ENCODE data around the gene CHST8. TPM values are rescaled to one million over a fixed set of nuclear protein-coding genes. Genes with fewer than 3 reads are reported as not detected.

Gene CHST8
- total and polyA plus RNA-seq, 8 donors, result 0.23 to 25.5 TPM; not detected in 6

DNA sequence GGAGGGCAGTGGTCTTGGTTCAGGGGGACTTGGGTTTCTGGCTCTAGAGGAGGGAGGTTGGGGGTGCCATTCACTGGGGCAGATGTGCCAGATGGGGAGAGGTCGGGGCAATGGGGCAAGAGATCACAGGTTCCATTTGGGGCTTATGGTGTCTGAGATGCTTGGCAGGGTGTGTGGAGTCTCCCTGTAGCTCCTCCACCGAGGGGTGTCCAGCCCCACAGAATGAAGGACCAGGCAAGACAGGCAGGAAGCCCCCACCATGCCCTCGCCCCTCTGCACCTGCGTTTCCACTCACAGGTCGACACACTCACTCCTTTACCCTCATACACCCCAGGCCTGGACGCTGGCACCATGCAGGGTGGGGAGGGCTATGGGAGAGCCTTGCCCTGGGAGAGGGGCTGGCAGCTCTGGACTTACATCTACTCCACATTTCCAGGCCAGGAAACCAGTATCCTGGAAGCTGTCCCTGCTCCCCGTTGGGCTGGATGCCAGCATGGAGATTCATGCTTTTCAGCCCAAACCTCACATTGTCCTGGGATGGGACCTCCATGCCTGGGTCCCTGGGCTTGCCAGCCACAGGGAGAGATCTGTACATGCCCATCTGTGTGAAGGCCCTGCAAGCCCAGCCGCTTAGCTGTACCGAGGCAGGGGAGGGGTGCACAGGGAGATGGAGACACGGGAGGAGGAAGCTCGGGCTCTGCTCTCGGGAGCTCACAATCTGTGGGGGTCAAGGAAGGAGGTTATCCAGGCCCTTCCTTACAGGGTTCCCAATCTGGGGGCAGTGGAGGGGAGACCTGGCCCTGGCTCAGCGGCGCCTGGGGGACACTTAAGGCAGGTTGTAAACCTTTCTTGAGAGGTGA, 77.1 kb downstream of the CHST8 start:
- H3K27ac ChIP-seq, result no peak overlapping the region
- no peaks in the 10 kb centered on the region for H3K4me1 ChIP-seq
- H3K36me3 ChIP-seq, result no peaks in the 10 kb centered on the region
- H3K27me3 ChIP-seq, result peaks cover 0 to 42% (median 0%) of the 10 kb centered on the region in 3 donors
- no peak overlapping the region for H3K4me3 ChIP-seq
- DNase-seq, result no peak
- no peaks in the 10 kb centered on the region for H3K9me3 ChIP-seq
- WGBS, 5 donors, result 71 to 78% (median 76%) methylated on average over 7 to 14 of the region's 14 CpGs
- intact Hi-C loops (cut with DNase I; ENCODE audit: low total_unique reads), result no loop called here
- TF ChIP-seq EP300 (IDR thresholded peaks at IDR 0.05) (no peak), POLR2A (IDR thresholded peaks at IDR 0.05) (no peak), POLR2AphosphoS5 (IDR thresholded peaks at IDR 0.05) (no peak)
- TF ChIP-seq, protein P1, sequence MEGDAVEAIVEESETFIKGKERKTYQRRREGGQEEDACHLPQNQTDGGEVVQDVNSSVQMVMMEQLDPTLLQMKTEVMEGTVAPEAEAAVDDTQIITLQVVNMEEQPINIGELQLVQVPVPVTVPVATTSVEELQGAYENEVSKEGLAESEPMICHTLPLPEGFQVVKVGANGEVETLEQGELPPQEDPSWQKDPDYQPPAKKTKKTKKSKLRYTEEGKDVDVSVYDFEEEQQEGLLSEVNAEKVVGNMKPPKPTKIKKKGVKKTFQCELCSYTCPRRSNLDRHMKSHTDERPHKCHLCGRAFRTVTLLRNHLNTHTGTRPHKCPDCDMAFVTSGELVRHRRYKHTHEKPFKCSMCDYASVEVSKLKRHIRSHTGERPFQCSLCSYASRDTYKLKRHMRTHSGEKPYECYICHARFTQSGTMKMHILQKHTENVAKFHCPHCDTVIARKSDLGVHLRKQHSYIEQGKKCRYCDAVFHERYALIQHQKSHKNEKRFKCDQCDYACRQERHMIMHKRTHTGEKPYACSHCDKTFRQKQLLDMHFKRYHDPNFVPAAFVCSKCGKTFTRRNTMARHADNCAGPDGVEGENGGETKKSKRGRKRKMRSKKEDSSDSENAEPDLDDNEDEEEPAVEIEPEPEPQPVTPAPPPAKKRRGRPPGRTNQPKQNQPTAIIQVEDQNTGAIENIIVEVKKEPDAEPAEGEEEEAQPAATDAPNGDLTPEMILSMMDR (IDR thresholded peaks at IDR 0.05), result no peak

DNA sequence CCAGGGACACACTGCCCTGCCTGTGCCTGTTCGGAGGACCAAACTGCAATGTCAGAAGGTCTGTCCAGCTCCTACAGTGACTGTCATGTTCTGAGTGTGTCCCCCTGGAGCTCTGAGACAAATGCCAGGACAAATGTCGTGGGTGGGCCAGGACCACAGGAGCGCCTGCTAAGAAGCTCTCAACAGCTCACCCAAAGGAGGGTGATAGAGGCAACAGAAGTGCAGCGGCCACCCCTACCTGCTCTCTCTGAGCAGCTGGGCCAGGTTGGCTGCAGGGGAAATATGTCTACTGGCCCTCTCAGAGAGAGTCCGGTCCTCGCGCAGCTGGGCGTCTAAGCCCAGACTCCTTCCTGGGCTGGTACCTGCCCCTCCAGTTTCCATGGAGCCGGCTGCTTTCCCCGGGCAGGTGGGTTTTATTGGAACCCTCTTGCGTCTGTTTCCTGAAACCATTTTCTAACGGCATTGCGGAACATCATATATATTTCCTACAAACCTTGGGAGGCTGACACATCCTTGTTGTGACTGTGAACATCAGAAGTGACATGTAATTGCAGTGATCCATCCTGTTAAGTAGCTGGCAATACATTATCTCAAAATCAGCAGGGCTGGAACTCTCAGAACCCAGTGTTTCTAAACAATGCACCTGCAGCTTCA, 78.1 kb downstream of the CHST8 start:
- no peak overlapping the region for H3K27ac ChIP-seq
- peaks cover 0 to 42% (median 0%) of the 10 kb centered on the region in 3 donors for H3K27me3 ChIP-seq
- no peaks in the 10 kb centered on the region for H3K4me1 ChIP-seq
- no peak overlapping the region for H3K4me3 ChIP-seq
- intact Hi-C loops (cut with DNase I; ENCODE audit: low total_unique reads), result no loop called here
- TF ChIP-seq, protein P1 (IDR thresholded peaks at IDR 0.05), result no peak
- TF ChIP-seq POLR2A (IDR thresholded peaks at IDR 0.05) (no peak), EP300 (IDR thresholded peaks at IDR 0.05) (no peak), POLR2AphosphoS5 (IDR thresholded peaks at IDR 0.05) (no peak)
- no peaks in the 10 kb centered on the region for H3K9me3 ChIP-seq
- H3K36me3 ChIP-seq, result no peaks in the 10 kb centered on the region
- WGBS, 5 donors, result 82 to 88% (median 87%) methylated on average over 12 to 13 of the region's 13 CpGs
- no peak for DNase-seq

DNA sequence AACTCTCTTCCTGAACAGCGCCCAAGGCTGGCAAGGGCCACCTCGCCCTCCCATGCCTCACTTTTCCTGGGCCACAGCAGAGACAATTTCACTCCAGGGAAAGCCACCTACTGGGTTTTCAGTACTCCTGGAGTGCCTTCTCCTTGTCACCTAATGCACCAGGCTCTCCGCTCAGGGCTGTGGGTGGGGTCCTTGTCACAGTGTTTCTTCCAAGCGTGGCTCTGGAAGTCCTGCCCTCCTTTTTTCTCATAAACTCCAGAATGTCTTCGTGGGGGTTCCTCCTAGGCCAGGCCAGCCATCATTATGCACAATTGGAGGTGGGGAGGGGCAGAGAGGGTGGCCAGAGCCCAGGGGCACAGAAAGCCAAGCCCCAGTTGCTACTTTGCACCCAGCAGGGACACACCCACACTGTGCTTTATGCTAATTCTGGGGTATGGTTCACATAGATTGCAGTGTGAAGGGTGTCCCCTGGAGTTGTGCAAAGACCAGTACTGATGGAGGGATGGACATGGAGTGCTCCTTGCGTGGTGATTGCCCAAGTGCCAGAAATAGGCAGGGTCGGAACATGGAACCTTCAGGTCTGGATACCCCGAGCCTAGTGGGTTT, 78.8 kb downstream of the CHST8 start:
- no peak overlapping the region for H3K27ac ChIP-seq
- no peak for DNase-seq
- no peaks in the 10 kb centered on the region for H3K4me1 ChIP-seq
- H3K36me3 ChIP-seq, result no peaks in the 10 kb centered on the region
- intact Hi-C loops (cut with DNase I; ENCODE audit: low total_unique reads), result no loop called here
- H3K27me3 ChIP-seq, result peaks cover 0 to 47% (median 0%) of the 10 kb centered on the region in 3 donors
- no peaks in the 10 kb centered on the region for H3K9me3 ChIP-seq
- 68 to 83% (median 70%) methylated on average over 8 of the region's 8 CpGs for WGBS, 5 donors
- no peak overlapping the region for H3K4me3 ChIP-seq
- TF ChIP-seq, protein P1 (IDR thresholded peaks at IDR 0.05), result no peak

DNA sequence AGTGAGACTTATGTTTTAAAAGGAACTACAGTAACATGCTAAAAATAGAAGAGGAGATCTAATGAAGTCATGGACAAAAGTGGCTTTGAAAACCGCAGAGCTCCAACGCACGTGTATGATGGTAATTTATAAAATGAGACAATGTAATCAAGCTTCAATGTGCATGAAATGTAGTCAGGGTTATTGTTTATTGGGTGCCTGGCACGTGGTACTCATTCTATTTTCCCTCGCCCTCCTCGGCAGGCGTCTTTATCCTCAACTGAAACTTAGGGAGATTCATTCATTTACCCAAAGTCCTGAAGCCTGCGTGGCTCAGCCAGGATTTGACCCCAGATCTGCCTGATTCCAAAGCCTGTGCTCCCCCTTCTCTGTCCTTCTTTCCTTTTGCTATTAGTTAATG, 79.8 kb downstream of the CHST8 start:
- Histone ChIP-seq H3K4me3 (no peak overlapping the region), H3K27me3 (peaks cover 0 to 53% (median 0%) of the 10 kb centered on the region in 3 donors), H3K9me3 (no peaks in the 10 kb centered on the region), H3K4me1 (no peaks in the 10 kb centered on the region), H3K27ac (no peak overlapping the region), H3K36me3 (no peaks in the 10 kb centered on the region)
- no peak for DNase-seq
- intact Hi-C loops (cut with DNase I; ENCODE audit: low total_unique reads), result no loop called here
- TF ChIP-seq POLR2A (IDR thresholded peaks at IDR 0.05) (no peak), EP300 (IDR thresholded peaks at IDR 0.05) (no peak), POLR2AphosphoS5 (IDR thresholded peaks at IDR 0.05) (no peak)
- TF ChIP-seq, protein P1 (IDR thresholded peaks at IDR 0.05), result no peak
- 62 to 75% (median 70%) methylated on average over 8 of the region's 8 CpGs for WGBS, 5 donors
